HG03521 (cell line): ENCODE data around the gene TNFSF10.

ENCODE experiments used
- ATAC-seq: cut with Tn5 transposase; IDR thresholded peaks from one replicate; pipeline ENCODE4 v1.9.1; 2021; ENCODE audit warnings: mild to moderate bottlenecking, moderate library complexity; ENCODE audit not compliant: unreplicated experiment

The TNFSF10 gene

GRCh38 chr3:172461530-172462138 lies 61.6 kb downstream of the TNFSF10 start:
- no peak for ATAC-seq

- ATAC-seq: no peak
Measured at GRCh38 chr3:172456404-172456803, 66.8 kb downstream of the TNFSF10 start.
